ENCODE results near the gene NFIC. TPM values are rescaled to one million over a fixed set of nuclear protein-coding genes. Genes with fewer than 3 reads are reported as not detected.

The NFIC gene
- total and polyA plus RNA-seq, 10 of the 15 experiments (the other 5 are each of a cell fraction or from before 2014, with no cell fraction given) = 0.71 to 53.5 (median 10.2) TPM

- Histone ChIP-seq H3K79me2 (ENCODE audit: control insufficient read depth, insufficient read depth, low read length) (no peaks in the 10 kb centered on the region), H3K27me3 (replicated peaks in 1 of 2; ENCODE audit: control insufficient read depth in 2 of 2, insufficient read depth in 2 of 2, low read length in 1 of 2) (no peaks in the 10 kb centered on the region; a peak in 2 of 4 replicates), H3K4me3 (no peak overlapping the region), H3K9ac (ENCODE audit: control insufficient read depth, insufficient read depth, low read length) (no peak overlapping the region), H3K4me2 (ENCODE audit: control insufficient read depth, insufficient read depth) (no peak overlapping the region), H4K20me1 (ENCODE audit: control insufficient read depth, insufficient read depth) (no peaks in the 10 kb centered on the region), H3K27ac (ENCODE audit: control insufficient read depth, insufficient read depth) (no peak overlapping the region), H3K36me3 (ENCODE audit: control insufficient read depth in 2 of 2, insufficient read depth in 2 of 2, low read length in 1 of 2) (no peaks in the 10 kb centered on the region), H3K9me3 (replicated peaks; ENCODE audit: control insufficient read depth, insufficient read depth, low read length) (no peaks in the 10 kb centered on the region; the same call in 2 of the 3 replicates), H3K4me1 (ENCODE audit: control insufficient read depth, insufficient read depth, low read length) (no peaks in the 10 kb centered on the region), H2AFZ (ENCODE audit: control insufficient read depth, low read depth, low read length) (no peak overlapping the region)
- intact Hi-C loops (cut with micrococcal nuclease; ENCODE audit: unreplicated experiment) = no loop called here
- no TSS peak for BruUV-seq (replicated peaks)
- ChIA-PET CTCF (no interaction called here), POLR2A (no interaction called here), RAD21 (ENCODE audit: unreplicated experiment) (no interaction called here), SMC1A (ENCODE audit: uncharacterized antibody, unreplicated experiment) (no interaction called here)
- in situ Hi-C loops (cut with MboI) = no loop called here
- no peak for DNase-seq (ENCODE audit: low read depth, low spot score)
- no peak for FAIRE-seq
- TF ChIP-seq DPF2 (IDR thresholded peaks at IDR 0.05) (no peak), TBL1XR1 (IDR thresholded peaks at IDR 0.05; ENCODE audit: low read depth, low read length) (no peak), JUND (IDR thresholded peaks at IDR 0.05; ENCODE audit: low read depth, low read length) (no peak), TCF7 (IDR thresholded peaks at IDR 0.05; ENCODE audit: borderline replicate concordance) (no peak), HDAC2 (IDR thresholded peaks at IDR 0.05) (no peak), ZBED1 (IDR thresholded peaks at IDR 0.05; ENCODE audit: borderline replicate concordance) (no peak), ESRRA (IDR thresholded peaks at IDR 0.05; ENCODE audit: low read length) (no peak), LARP7 (IDR thresholded peaks at IDR 0.05) (no peak)
- 47% methylated on average over 15 of the region's 15 CpGs for WGBS (ENCODE audit: insufficient coverage, insufficient replicate concordance, low lambda C conversion rate, missing lambda C conversion rate)
- ATAC-seq = no peak
These were observed 30.7 kb upstream of the NFIC start for GRCh38 chr19:3335431-3336350.

GRCh38 chr19:3336351-3336679 is 30.1 kb upstream of the NFIC start:
- Histone ChIP-seq H3K9me3 (replicated peaks; ENCODE audit: control insufficient read depth, insufficient read depth, low read length) (no peaks in the 10 kb centered on the region; the same call in 2 of the 3 replicates), H3K36me3 (ENCODE audit: control insufficient read depth in 2 of 2, insufficient read depth in 2 of 2, low read length in 1 of 2) (no peaks in the 10 kb centered on the region), H3K4me3 (no peak overlapping the region), H3K9ac (ENCODE audit: control insufficient read depth, insufficient read depth, low read length) (no peak overlapping the region), H3K79me2 (ENCODE audit: control insufficient read depth, insufficient read depth, low read length) (no peaks in the 10 kb centered on the region), H2AFZ (ENCODE audit: control insufficient read depth, low read depth, low read length) (no peak overlapping the region), H3K27me3 (replicated peaks in 1 of 2; ENCODE audit: control insufficient read depth in 2 of 2, insufficient read depth in 2 of 2, low read length in 1 of 2) (no peaks in the 10 kb centered on the region; a peak in 2 of 4 replicates), H3K4me2 (ENCODE audit: control insufficient read depth, insufficient read depth) (no peak overlapping the region), H4K20me1 (ENCODE audit: control insufficient read depth, insufficient read depth) (no peaks in the 10 kb centered on the region), H3K4me1 (ENCODE audit: control insufficient read depth, insufficient read depth, low read length) (no peaks in the 10 kb centered on the region), H3K27ac (ENCODE audit: control insufficient read depth, insufficient read depth) (no peak overlapping the region)
- intact Hi-C loops (cut with micrococcal nuclease; ENCODE audit: unreplicated experiment) = no loop called here
- ChIA-PET RAD21 (ENCODE audit: unreplicated experiment) (no interaction called here), POLR2A (no interaction called here), SMC1A (ENCODE audit: uncharacterized antibody, unreplicated experiment) (no interaction called here), CTCF (no interaction called here)
- ATAC-seq (no peak), DNase-seq (ENCODE audit: low read depth, low spot score) (no peak), FAIRE-seq (no peak)
- WGBS (ENCODE audit: insufficient coverage, insufficient replicate concordance, low lambda C conversion rate, missing lambda C conversion rate) = 11% methylated on average over 5 of the region's 5 CpGs
- no TSS peak for BruUV-seq (replicated peaks)
- in situ Hi-C loops (cut with MboI) = no loop called here
- TF ChIP-seq BHLHE40 (IDR thresholded peaks at IDR 0.05; ENCODE audit: borderline replicate concordance in 1 of 2, low read depth in 2 of 2, low read length in 1 of 2) (no peak), RUNX3 (IDR thresholded peaks at IDR 0.05; ENCODE audit: low read length) (no peak), PAX5 (IDR thresholded peaks at IDR 0.05; ENCODE audit: borderline replicate concordance, low read depth, low read length) (no peak), USF2 (IDR thresholded peaks at IDR 0.05; ENCODE audit: borderline replicate concordance, low read depth, low read length) (no peak), CTCF (IDR thresholded peaks at IDR 0.05 in 2 of 3, conservative IDR thresholded peaks at IDR 0.05 in 1 of 3; ENCODE audit: control insufficient read depth in 2 of 3, extremely low read depth in 1 of 3, insufficient read depth in 1 of 3, low read depth in 3 of 3, low read length in 3 of 3) (no peak), RFX5 (IDR thresholded peaks at IDR 0.05; ENCODE audit: low read depth, low read length) (no peak), TCF3 (IDR thresholded peaks at IDR 0.05; ENCODE audit: borderline replicate concordance, insufficient read depth, low read depth, low read length) (no peak), EP300 (IDR thresholded peaks at IDR 0.05; ENCODE audit: borderline replicate concordance in 1 of 2, control insufficient read depth in 1 of 2, low read depth in 2 of 2, low read length in 2 of 2) (no peak), TBL1XR1 (IDR thresholded peaks at IDR 0.05; ENCODE audit: low read depth, low read length) (no peak)
